Activated CD4-positive, alpha-beta T cell treated with anti-CD3 and anti-CD28 coated beads for 4 hours (primary cell): ENCODE measurements around the gene TRPM2.
"Not testable (repeated sequence)": the region's sequence is repeated elsewhere in the genome, so short reads cannot be mapped to it uniquely, and the experiment has no call there.

Source experiments
- DNase-seq, 2 donors: peaks; one replicate each; pipeline ENCODE4 v3.0.0-alpha.2; 2020

TRPM2 gene

DNA sequence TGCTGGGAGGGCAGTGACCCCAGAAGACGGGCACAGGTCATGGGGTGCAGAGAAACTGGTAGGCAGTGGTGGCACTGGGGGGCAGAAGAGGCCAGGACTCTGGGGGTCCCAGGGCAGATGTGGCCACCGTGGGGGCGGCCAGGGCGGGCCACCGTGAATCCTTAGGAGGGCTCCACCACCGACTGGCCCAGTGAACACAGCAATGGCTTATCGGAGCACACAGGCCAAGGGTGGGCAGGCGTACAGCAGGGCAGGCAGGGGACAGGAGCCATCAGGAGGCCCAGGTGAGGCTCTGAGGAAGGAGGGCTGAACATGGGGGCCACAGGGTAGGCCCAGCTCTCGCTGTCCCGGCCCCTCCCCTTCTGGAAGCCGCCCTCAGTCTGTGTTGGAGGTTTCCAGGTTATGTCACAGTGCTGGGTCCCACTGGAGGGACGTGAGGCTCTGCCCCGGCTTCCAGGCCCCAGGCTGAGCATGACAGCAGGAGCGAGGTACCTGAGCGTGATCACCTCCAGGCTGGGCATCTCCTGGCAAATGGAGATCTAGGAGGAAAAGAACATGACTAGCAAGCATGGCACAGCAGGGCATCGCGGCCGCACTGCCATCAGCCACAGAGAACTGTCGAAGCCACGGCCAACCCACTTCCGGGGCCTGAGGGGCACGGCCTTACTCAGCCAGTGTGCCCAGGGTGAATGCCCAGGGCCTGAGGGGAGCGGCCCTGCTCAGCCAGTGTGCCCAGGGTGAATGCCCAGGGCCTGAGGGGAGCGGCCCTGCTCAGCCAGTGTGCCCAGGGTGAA, 18.0 kb upstream of the TRPM2 start:
- DNase-seq: no peak

GRCh38 chr21:44337449-44337848, 16.0 kb upstream of the TRPM2 start:
- no peak for DNase-seq

DNA sequence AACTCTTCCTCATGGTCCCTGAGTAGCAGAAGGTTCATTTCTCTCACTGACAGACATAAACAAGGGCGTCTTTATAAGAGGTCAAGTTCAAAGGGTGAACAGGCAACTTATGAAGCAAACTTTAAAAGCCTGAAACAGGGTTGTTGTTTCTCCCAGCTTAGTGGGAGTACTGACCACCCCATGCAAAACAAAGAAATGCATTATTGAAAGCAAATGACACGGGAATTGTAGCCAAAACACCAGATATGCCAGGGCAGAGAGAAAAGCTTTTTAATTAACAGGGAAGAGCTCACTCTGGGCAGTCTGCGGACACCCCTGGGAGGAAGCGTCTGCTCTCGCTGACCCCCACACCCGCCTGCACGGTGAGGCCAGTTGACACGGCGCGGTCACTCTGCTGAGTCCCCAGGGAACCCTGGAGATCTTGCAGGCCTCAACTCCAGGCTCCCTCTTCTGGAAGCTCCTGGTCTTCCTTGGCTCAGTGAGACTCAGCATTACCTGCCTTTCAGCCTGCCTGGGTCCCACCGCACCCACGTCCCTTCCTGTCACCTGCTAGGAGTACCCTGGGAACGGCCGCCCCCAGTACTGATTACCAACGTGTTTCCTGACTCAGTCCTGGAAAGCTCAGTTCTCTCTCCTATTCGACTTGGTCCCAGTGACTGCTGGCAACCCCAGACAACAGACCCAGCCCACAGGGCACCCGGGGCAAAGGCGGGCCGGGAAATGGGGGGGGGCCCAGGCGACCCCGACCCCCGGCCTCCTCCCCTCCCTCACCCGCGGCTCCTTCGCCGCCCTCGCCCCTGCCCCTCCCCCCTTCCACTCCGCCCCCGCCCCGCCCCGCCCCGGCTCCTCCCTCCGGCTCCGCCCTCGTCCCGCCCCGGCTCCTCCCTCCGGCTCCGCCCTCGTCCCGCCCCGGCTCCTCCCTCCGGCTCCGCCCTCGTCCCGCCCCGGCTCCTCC, 15.2 kb upstream of the TRPM2 start:
- peak in 1 of 2 donors; percentile 39 for DNase-seq

- peak; percentile 92 to 94 for DNase-seq
These were observed 14.2 kb upstream of the TRPM2 start, which contains the start of gene CFAP410 for GRCh38 chr21:44338971-44339910. TSS of gene CFAP410 (minus strand) at chr21:44339390. CDS start at chr21:44339194, 196 bp downstream.

GRCh38 chr21:44341726-44342458, 11.5 kb upstream of the TRPM2 start:
- DNase-seq: not testable (repeated sequence)

DNA sequence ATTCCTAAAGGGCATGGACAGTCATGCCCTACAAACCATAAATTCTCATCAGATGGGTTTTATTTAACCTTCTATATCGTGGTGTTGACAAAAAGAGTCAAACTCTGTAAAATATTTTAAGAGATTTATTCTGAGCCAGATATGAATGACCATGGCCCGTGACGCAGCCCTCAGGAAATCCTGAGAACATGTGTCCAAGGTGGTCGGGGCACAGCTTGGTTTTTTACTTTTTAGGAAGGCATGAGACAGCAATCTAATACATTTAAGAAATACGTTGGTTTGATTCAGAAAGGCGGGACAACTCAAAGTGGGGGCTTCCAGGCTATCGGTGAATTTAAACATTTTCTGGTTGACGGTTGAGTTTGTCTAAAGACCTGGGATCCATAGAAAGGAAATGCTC, 10.4 kb upstream of the TRPM2 start:
- DNase-seq: not testable (repeated sequence)

DNA sequence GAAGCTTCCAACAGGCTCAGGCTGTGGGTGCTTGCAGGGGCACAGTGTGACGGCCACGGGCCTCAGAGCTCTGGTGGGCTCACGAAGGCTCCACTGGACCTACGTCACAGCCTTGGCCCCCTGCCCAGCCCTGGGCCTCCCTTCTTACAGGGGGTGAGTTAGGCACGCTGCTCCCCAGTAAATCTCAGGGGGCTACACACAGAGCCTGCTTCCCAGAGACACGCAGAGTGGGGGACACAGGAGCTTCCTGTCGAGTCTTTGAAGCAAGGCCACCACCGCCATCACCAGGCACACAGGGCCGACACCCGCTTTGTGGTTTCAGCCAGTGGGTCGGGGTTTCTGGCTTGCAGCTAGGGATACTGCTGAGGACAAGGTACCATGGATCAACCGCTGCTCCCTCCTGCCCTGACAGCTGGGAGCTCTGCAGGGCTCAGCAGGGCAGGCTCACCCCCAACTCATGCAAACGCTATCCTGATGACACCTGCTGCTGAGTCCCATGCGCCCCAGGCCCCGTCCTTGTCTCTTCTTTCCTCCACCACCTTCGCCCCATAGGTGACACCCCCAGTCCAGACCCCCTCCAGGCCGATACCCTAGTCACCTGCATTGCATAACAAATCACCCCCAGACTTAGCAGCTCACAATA, 8.8 kb upstream of the TRPM2 start:
- DNase-seq: no peak

- no peak for DNase-seq
These were observed 7.9 kb upstream of the TRPM2 start for GRCh38 chr21:44345495-44345894.

DNA sequence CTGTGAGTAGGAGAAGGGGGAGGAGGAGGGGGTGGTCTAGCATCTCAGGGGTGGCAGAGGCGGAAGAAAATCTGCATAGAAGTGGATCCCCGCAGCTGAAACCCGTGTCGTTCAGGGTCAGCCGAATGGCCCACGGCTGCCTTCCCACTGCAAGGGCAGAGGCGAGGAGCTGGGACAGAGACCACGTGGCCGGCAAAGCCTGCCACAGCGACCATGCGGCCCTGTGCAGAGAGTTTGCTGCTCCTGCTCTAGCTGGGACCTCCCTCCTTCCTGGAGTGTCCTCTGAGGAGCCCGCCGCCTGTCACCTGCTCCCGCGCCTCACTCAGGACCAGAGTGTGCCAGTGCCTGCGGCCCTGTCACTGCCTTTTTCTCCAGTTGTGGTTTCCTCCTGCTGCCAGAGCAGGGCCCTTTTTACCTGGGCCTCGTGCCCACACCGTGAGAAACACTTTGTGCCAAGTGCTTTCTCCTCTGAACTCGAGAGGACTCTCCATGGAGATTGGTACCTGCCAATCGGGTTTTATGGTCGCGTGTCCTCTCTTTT, 5.4 kb upstream of the TRPM2 start:
- no peak for DNase-seq

- DNase-seq: no peak
These were observed 4.6 kb upstream of the TRPM2 start for GRCh38 chr21:44348861-44349260.

DNA sequence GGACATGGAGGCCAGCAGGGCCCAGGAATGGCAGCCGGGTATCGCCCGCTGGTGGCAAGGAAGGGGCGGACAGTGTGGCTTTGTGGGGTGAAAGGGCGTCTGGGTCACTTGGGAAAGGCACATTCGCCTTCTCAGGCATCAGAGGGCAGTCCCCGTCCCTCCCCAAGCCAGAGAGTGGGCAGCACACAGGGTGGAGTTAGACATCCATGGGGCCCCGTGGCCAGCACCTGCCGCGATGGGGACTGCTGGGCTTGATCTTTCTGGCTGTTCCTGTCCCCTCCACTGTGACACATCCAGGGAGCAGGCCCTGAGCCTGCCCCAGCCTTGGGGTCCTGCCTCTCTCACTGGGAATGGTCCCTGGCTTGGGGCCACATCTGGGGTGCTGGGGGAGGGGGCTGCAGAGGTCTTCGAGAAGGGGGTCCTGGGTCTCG, 4.0 kb upstream of the TRPM2 start:
- no peak for DNase-seq

DNA sequence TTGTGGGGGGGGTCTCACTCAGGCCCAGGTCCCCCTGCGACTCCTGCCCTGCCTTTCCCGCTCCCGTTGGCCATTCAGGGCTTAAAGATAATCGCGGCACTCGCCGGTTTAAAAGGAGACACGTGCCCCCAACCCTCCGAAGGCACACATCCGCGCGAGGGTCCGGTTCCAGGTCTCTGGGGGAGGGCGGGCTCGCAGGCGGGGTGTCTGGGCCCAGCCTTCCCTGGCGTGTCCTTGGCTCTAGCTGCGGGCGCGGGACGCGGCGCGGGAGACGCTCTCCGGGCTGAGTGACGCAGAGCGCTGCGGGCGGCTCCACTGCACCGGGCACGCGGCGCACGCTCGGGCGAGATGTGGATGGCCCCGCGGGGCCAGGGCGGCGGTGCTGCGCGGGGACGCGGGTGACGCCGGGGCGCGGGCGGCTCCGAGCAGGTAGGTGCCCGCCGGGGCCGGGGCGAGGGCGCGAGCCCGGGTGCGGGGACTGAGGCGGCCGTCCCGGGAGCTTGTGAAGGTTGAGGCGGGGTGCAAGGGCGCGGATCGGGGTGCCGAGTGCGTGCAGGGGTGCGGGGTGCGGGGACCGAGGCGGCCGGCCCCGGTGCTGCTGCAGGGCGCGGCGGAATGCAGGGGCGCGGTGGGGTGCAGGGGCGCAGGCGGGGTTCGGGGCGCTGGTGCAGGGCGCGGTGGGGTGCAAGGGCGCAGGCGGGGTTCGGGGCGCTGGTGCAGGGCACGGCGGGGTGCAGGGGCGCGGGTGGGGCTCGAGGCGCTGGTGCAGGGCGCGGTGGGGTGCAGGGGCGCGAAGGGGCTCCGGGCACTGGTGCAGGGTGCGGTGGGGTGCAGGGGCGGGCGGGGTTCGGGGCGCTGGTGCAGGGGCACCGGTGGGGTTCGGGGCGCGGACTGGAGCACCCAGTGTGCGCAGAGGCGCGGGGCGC, 3.3 kb upstream of the TRPM2 start:
- no peak for DNase-seq

DNA sequence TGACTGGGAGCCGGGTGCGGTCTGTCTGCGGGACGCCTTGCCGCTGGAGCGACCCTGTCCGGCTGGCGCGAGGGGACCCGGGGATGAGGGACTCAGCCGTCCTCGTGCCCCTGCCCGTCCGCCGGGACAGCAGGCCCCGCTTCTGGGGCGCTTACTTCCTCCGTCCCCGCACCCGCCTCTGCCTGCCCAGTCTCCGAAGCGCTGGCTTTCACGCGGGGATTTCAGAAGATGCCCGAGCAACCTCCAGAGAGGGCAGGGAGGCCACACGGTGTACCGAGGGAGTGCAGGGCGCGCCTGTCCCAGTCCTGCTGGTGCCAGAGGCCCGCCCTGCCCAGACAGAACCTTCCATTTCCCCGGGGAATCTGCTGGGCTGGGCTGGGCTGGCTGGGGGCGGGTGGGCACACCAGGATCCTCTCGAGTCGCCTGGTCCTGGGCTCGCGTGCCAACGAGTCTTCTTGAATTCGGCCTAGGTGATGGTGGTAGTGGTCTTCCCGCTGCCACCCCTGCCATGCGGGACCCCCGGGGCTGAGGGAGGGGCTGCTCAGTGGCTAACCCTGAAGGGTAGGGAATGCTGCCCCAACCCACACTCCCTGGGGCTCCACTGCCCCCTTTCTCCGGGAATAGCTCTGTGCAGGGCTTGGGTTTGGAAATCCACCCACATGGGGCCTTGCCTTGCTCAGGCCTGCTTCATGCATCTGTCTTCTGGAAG, 2.5 kb upstream of the TRPM2 start:
- DNase-seq: no peak

- no peak for DNase-seq
These were observed 1.7 kb upstream of the TRPM2 start for GRCh38 chr21:44351535-44352252.

- DNase-seq: no peak
These were observed 1.1 kb upstream of the TRPM2 start for GRCh38 chr21:44352253-44352860.

- no peak for DNase-seq
These were observed 582 bp downstream of the TRPM2 start for GRCh38 chr21:44354001-44354405.

DNA sequence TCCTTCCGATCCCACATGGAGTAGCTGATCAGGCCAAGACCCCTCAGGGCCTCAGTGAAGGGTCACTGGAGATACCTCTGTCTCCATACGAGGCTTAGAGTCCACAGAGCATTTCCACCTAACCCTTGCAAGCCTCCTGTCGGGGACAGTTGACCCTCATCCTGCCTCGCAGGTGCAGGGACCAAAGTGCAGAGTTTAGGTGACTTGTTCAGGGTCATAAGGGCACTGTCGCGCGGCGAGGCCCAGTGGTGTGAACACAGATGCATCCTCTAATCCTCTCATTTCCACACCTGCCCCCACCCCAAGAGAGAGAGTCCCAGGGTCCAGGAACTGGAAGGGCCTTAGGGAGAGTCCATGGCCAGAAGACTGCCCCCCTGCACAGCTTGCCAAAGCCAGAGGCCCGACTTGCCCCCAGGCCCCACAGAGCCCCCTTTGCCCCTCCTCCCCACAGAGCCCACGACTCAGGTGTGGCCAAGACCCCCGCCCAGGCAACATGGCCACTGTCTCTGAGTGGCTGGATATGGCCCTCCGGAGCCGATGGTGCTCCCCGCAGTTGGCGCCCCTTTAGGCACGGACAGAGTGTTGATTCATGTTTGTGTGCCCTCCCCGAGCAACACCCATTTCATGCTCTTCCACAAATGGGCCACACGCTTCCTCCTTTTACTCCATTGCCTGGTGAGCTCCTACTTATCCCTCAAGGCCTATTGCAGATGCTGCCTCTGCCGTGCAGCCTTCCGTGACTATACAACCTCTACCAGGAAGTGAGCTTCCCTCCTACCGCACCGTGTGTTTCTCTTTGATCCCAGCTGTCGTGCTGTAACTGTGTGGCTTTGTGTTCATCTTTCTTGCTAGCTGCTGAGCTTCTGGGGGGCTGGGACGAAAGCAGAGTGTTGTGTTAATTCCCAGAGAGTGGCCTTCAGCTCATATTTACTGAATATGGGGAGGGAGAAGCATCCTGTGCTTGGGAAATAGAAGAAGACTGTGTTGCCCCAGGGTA, 1.7 kb downstream of the TRPM2 start:
- no peak for DNase-seq
